Right lobe of liver (tissue), 6 donors: ENCODE results near the gene FXYD7. TPM values are rescaled to one million over a fixed set of nuclear protein-coding genes. Genes with fewer than 3 reads are reported as not detected.

Experiments used
- ATAC-seq, 4 donors: fragments of 200-7000 bp; cut with Tn5 transposase; one replicate each; pipeline ENCODE4 v1.9.1; 2020; ENCODE audit warnings: mild to moderate bottlenecking in 4 of 4, moderate library complexity in 4 of 4
- DNase-seq, 3 donors: peaks; one replicate each; pipeline ENCODE4 v3.0.0-alpha.2; 2020
- H3K27ac ChIP-seq, 3 donors: fragments of 200-600 bp; one replicate each; pipeline ENCODE4 v1.8.0; 2022
- H3K27me3 ChIP-seq, 2 donors: fragments of 200-600 bp; one replicate each; pipeline ENCODE4 v1.8.0; 2022
- H3K36me3 ChIP-seq, 4 donors: fragments of 200-600 bp; sonication (generic) in 1 of 4; one replicate each; pipeline versions ENCODE4 v1.5.1 to v1.8.0; 2017 to 2022; ENCODE audit warnings: control low read depth in 1 of 4
- H3K4me1 ChIP-seq, 4 donors: fragments of 200-600 bp; sonication (generic) in 1 of 4; one replicate each; pipeline versions ENCODE4 v1.5.1 to v1.8.0; 2017 to 2022; ENCODE audit warnings: control low read depth in 1 of 4
- H3K4me3 ChIP-seq, 3 donors: fragments of 200-600 bp; one replicate each; pipeline ENCODE4 v1.8.0; 2022
- H3K9me3 ChIP-seq, 4 donors: fragments of 200-600 bp; sonication (generic) in 1 of 4; one replicate each; pipeline versions ENCODE4 v1.5.1 to v1.8.0; 2017 to 2022; ENCODE audit warnings: control low read depth in 1 of 4
- CTCF ChIP-seq, 4 donors: fragments of 200-600 bp in 3 of 4; fragments of 450-650 bp in 1 of 4; IDR thresholded peaks; one replicate each; pipeline versions ENCODE4 v1.5.1 to v1.8.0; 2016 to 2022; ENCODE audit warnings: antibody characterized with exemption in 4 of 4, mild to moderate bottlenecking in 2 of 4
- POLR2A ChIP-seq: fragments of 450-650 bp; IDR thresholded peaks from one replicate; pipeline ENCODE4 v1.6.1; 2017; ENCODE audit warnings: antibody characterized with exemption, mild to moderate bottlenecking
- WGBS: methylation state at CpG from one replicate; pipeline ENCODE4 v1.1.6; 2018; ENCODE audit warnings: low coverage, low lambda C conversion rate; ENCODE audit not compliant: insufficient coverage; ENCODE audit errors: missing lambda C conversion rate; 5-methylcytosine and 5-hydroxymethylcytosine counted together
- intact Hi-C, 2 donors: fragments of 100-400 bp; cut with DNase I; formaldehyde crosslinking; loops; one replicate each; pipeline versions ENCODE4 v1.11.2 to v1.14.1; 2022
- total RNA-seq, 6 experiments: library from RNA; depleted of rRNA in 2 of 6; stranded (reverse); fragments of >200 nt in 2 of 6; fragmentation: NEBNext Ultra II Directional in 3 of 6; extraction: Animal tissue kit (Norgen Biotek cat#: 25700) in 3 of 6; gene quantifications; one replicate each; pipeline versions ENCODE4 v1.1.0 to v1.2.4, GENCODE V29; 2016 to 2023
- donor health status: DM: no; HTN: yes; CAD: no.
- donor health status: DM: no; HTN: no; CAD: no.
- donor health status: DM: no; HTN: no; CAD: no.
- donor health status: DM: no; HTN: yes; CAD: no.
- donor health status: DM: no; HTN: yes; CAD: no.

Gene FXYD7
- total RNA-seq, 6 experiments from 2014 or later, result 0.49 TPM; not detected in 5

- Histone ChIP-seq H3K27me3 (no peaks in the 10 kb centered on the region), H3K27ac (no peak overlapping the region), H3K36me3 (no peaks in the 10 kb centered on the region), H3K9me3 (no peaks in the 10 kb centered on the region), H3K4me1 (peaks cover 0 to 7% (median 0%) of the 10 kb centered on the region in 4 donors), H3K4me3 (no peak overlapping the region)
- intact Hi-C loops, result no loop called here
- DNase-seq, result no peak
- ATAC-seq, result no peak
- 0% methylated on average over 1 of the region's 11 CpGs for WGBS
- no peak for TF ChIP-seq POLR2A
- TF ChIP-seq CTCF (IDR thresholded peaks at IDR 0.05), result no peak
Measured at GRCh38 chr19:35117799-35118198, 25.3 kb upstream of the FXYD7 start.

GRCh38 chr19:35118268-35119020, 24.6 kb upstream of the FXYD7 start:
- peak overlapping the region in 1 of 3 donors; percentile 31 for H3K27ac ChIP-seq
- no peaks in the 10 kb centered on the region for H3K9me3 ChIP-seq
- H3K27me3 ChIP-seq, result no peaks in the 10 kb centered on the region
- intact Hi-C loops, result no loop called here
- H3K36me3 ChIP-seq, result no peaks in the 10 kb centered on the region
- TF ChIP-seq CTCF (IDR thresholded peaks at IDR 0.05) (no peak), POLR2A (no peak)
- ATAC-seq (peak in 1 of 4 donors; percentile 19), DNase-seq (no peak)
- 47% methylated on average over 2 of the region's 13 CpGs for WGBS
- H3K4me3 ChIP-seq, result no peak overlapping the region
- peaks cover 0 to 7% (median 0%) of the 10 kb centered on the region in 4 donors for H3K4me1 ChIP-seq

- intact Hi-C loops, result no loop called here
- peak in 2 of 4 donors; percentile 2 for ATAC-seq
- Histone ChIP-seq H3K36me3 (no peaks in the 10 kb centered on the region), H3K9me3 (no peaks in the 10 kb centered on the region), H3K27ac (peak overlapping the region in 1 of 3 donors; percentile 31), H3K4me3 (no peak overlapping the region), H3K4me1 (peaks cover 0 to 7% (median 0%) of the 10 kb centered on the region in 4 donors), H3K27me3 (no peaks in the 10 kb centered on the region)
- TF ChIP-seq CTCF (IDR thresholded peaks at IDR 0.05), result no peak
- no peak for TF ChIP-seq POLR2A
- WGBS, result 20% methylated on average over 1 of the region's 14 CpGs
- peak in 1 of 3 donors; percentile 29 for DNase-seq
Measured at GRCh38 chr19:35119091-35119490, 24.0 kb upstream of the FXYD7 start.

- 51% methylated on average over 8 of the region's 9 CpGs for WGBS
- H3K9me3 ChIP-seq, result no peaks in the 10 kb centered on the region
- no peaks in the 10 kb centered on the region for H3K27me3 ChIP-seq
- TF ChIP-seq CTCF (IDR thresholded peaks at IDR 0.05) (no peak), POLR2A (no peak)
- intact Hi-C loops, result no loop called here
- peak overlapping the region in 1 of 3 donors; percentile 31 for H3K27ac ChIP-seq
- peaks cover 0 to 3% (median 0%) of the 10 kb centered on the region in 4 donors for H3K4me1 ChIP-seq
- peak in 2 of 4 donors; percentile 53 to 57 for ATAC-seq
- DNase-seq, result peak in 1 of 3 donors; percentile 63
- no peak overlapping the region for H3K4me3 ChIP-seq
- H3K36me3 ChIP-seq, result no peaks in the 10 kb centered on the region
Measured at GRCh38 chr19:35119578-35120155, 23.4 kb upstream of the FXYD7 start.
